Measurements from ENCODE around the gene TCF19.

- TF ChIP-seq CTCF (IDR thresholded peaks at IDR 0.05), result no peak
- TF ChIP-seq POLR2A (IDR thresholded peaks at IDR 0.05), result no peak
- TF ChIP-seq EP300 (IDR thresholded peaks at IDR 0.05), result no peak
Observed at GRCh38 chr6:31125586-31126363, 32.6 kb upstream of the TCF19 start.
